Choroid plexus epithelial cell (primary cell): ENCODE data around the gene FGF19.
"Not testable (repeated sequence)": the region's sequence is repeated elsewhere in the genome, so short reads cannot be mapped to it uniquely, and the experiment has no call there.

Experiments used
- DNase-seq: peaks from one replicate; pipeline ENCODE4 v3.0.0-alpha.2; 2010; ENCODE audit warnings: low read depth
- H3K4me3 ChIP-seq: 2 replicates; pipeline ENCODE4 v1.5.1; 2011; ENCODE audit warnings: low read depth, mild to moderate bottlenecking, control low read depth, low read length, moderate library complexity
- CTCF ChIP-seq: conservative IDR thresholded peaks from 2 replicates; pipeline ENCODE4 v1.5.1; 2011; ENCODE audit warnings: low read depth, mild to moderate bottlenecking, control low read depth, inconsistent platforms, low read length, moderate library complexity

The FGF19 gene

GRCh38 chr11:69689484-69690319 is 14.1 kb downstream of the FGF19 start:
- H3K4me3 ChIP-seq = no peak overlapping the region
- no peak for TF ChIP-seq CTCF
- DNase-seq = no peak

- H3K4me3 ChIP-seq, DNase-seq: not testable (repeated sequence)
These were observed 15.7 kb downstream of the FGF19 start for GRCh38 chr11:69687969-69688771.

GRCh38 chr11:69686856-69687255 is 17.0 kb downstream of the FGF19 start:
- no peak for DNase-seq
- H3K4me3 ChIP-seq = no peak overlapping the region
- TF ChIP-seq CTCF = no peak

GRCh38 chr11:69686452-69686851 is 17.4 kb downstream of the FGF19 start:
- no peak for TF ChIP-seq CTCF
- no peak for DNase-seq
- H3K4me3 ChIP-seq = no peak overlapping the region

GRCh38 chr11:69685348-69685747 is 18.5 kb downstream of the FGF19 start:
- no peak for DNase-seq
- no peak overlapping the region for H3K4me3 ChIP-seq
- TF ChIP-seq CTCF = no peak

- no peak for DNase-seq
- no peak for TF ChIP-seq CTCF
These were observed 19.2 kb downstream of the FGF19 start for GRCh38 chr11:69684651-69685050.

GRCh38 chr11:69683764-69684333 is 20.0 kb downstream of the FGF19 start:
- H3K4me3 ChIP-seq = no peak overlapping the region
- peak; percentile 49 for TF ChIP-seq CTCF
- DNase-seq = no peak

More at GRCh38 chr11:69684651-69685050, 19.2 kb downstream of the FGF19 start:
- H3K4me3 ChIP-seq = no peak overlapping the region
